GM19395 (cell line): Measurements from ENCODE around the gene POLE4.

Experiments
- ATAC-seq: cut with Tn5 transposase; IDR thresholded peaks from one replicate; pipeline ENCODE4 v1.9.1; 2021; ENCODE audit warnings: mild to moderate bottlenecking, moderate library complexity; ENCODE audit not compliant: unreplicated experiment

POLE4 gene

DNA sequence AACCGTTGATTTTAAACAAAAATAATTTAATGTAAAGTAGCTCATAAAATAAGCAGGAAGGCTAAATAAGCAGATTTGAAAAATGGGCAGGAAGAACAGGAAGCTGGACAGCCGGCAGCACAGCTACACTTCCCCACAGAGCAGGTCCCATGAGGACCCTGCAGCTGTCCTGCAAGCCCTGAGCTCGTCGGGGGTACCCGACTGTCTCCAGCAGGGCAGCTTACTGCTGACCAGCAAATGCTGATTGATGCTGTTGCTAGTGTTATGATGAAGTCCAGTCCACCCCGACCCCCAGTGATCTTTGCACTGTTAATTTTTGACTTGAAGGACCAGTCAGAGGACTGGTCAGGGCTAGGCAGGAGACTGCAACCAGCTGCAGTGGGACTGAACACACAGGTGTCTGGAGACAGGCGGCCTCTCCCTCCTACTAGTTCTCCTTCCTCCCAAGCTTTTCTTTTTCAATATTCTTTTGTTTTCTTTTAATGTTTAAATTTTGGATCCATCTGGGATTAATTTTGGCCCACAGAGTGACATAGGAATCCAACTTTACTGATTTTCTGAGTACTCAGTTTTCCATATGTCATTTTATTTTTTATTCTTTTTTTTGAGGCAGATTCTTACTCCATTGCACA, 27.7 kb downstream of the POLE4 start:
- no peak for ATAC-seq

DNA sequence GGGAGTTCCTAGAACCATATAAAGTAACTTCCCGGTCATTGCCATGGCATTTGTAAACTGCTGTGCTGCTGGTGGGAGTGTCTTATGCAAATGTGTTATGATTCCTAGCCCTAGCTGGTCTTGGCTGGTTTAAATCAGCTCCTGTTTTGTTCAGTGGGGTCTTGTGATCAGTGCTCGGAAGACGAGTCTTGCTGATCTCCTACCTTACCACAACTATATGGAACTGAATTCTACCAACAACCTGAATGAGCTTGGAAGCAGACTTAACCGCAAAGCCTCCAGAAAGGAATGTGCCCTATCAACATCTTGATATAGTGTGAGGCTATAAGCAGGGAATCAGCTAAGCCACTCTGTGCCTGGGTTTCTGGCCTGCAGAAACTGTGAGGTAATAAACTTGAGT, 33.5 kb downstream of the POLE4 start:
- ATAC-seq = no peak

DNA sequence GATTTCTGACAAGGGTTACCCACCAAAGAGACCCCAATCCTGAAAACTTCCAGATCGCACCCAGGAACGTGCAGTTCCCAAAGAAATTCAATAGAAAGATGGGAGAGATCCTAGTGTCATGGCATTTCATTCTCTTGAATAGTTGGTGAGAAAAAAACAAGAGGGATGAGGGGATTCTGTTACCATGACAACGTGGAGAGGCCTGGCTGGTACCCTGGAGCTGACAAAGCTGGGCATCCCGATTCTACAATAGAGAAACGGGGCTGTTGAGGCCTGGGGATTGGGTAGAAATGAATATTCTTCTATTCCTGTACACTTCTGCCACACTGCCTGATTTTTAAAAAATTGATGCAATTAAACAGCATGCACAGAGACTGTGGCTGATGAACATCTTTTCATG, 41.0 kb downstream of the POLE4 start:
- no peak for ATAC-seq

DNA sequence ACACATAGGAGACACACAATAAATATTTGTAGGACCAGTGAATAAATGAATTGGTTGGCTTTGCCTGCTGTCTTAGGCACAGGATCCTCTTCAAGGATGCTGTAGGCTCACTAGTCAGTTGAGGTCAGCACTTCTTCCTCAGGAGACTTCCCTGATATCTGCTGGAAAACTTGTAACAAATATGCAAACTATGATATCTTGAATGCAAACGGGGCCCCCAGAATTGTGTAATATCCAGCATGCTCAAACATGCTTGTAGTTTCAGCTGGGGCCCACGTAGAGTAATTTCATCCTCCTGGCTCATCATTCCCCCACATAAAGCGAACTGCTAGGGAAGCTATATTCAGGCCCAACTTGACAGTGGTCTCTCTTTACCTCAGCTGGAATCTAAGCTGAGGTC, 43.6 kb downstream of the POLE4 start:
- ATAC-seq = no peak

DNA sequence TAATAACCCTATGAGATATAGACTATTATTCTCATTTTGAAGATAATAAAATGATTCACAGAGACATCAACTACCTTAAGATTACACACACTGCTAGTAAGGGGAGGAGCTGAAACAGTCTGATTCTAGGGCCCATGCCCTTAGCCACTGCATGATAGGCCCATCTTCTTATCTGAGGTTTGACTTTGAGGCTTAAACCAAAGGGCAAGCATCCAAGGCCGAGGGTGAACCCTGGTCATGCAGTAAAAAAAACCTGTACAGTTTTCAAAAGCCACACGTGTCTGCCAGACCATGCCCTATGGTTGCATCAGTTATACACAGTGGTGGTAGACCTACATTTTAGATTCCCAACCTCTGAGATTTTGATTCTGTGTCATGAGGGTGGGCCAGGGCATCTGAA, 44.8 kb downstream of the POLE4 start:
- no peak for ATAC-seq

DNA sequence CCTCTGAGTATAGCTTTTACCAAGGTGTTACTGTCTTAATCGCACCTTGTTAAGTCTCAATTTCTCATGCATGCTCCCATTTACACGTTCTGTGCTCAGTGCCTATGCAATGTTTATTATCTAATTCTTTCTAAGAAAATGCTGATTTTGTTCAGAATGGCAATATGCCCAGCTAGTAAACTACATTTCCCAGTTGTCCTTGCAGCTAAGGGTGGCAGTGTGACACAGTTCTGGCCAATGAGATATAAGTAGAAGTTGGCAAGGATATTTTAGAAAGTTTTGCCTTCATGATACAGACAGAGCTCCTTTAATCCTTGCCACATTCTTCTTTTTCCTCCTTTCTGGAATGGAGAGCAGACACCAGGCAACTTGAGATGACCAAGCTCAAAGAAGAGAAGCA, 45.3 kb downstream of the POLE4 start:
- ATAC-seq = no peak

DNA sequence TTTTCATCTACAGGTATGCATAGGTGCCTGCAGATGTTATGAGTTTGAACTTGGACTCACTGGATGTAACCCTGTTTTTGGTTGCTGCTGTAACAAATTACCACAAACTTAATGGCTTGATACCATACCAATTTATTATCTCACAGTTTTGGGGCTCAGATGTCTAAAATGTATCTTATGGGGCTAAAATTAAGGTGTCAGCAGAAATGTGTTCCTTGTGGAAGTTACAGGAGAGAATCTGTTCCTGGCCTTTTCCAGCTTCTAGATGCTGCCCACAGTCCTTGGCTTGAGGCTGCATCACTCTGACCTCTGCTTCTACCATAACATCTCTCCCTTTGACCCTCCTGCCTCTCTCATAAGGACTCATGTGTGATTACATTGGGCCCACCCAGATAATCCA, 47.6 kb downstream of the POLE4 start:
- no peak for ATAC-seq

DNA sequence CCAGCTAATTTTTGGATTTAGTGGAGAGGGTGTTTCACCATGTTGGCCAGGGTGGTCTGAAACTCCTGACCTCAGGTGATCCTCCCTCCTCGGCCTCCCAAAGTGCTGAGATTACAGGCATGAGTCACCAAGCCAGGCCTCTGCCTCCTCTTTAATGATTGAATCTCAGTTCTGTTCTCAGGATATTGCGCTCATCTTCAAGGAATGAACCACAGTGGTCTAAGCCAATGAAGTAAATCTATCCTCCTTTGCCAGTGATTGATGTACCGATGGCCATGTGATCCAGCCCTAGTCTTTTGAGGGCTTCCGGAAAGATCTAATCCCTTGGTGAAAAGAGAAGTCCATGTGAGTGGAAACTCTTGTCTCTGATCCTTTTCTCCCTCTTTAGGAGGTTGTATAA, 48.6 kb downstream of the POLE4 start:
- ATAC-seq = no peak

DNA sequence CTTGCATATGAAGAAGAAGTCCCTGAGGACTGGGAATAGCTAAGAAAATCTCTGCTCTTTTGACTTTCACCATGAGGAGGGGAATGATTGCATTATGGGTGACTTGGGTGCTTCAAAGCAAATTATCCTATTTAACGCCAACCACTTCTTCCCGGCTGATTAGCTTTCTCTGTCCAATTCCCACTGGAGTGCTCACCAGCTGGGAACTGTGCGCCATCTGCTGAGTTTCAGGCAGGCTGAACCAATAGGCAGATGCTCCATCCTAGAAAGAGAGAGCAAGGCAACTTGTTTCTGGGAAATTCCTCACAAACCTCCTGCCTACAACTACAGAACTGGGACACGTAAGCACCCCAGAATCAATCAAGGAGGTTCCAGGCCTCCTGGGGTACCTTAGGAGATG, 49.4 kb downstream of the POLE4 start:
- no peak for ATAC-seq

DNA sequence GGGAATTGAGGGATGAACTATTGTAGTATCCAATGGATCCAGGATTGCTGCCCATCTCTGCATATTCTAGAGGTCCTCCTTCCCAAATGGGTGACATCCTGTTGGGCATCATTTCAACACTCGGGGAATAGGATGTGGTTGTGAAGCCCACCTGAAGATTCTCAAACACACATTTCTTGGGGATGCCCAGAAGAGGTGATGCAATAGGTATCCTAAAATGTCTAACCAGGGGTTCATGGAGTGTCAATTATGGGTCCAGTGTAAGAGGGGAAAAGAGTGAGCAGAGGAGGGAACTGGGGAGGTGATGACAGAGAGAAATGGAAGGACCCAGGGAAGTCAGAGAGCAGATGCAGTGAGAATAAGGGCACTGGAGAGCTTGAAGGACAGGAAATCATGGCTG, 52.1 kb downstream of the POLE4 start:
- no peak for ATAC-seq

DNA sequence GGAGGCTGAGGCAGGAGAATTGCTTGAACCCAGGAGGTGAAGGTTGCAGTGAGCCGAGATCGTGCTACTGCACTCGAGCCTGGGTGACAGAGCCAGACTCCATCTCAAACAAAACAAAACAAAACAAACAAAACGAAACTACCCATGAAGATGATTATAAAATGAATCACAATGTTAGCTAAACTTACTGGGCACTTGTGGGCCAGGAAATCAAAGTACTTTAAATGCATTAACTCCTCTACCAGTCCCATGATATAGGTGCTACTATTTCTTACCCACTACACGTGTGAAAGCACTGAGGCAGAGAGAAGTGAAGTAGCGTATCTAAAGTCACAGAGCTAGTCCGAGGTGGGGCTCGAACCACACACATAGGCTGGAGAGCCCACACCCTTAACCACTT, 53.6 kb downstream of the POLE4 start:
- ATAC-seq = no peak

DNA sequence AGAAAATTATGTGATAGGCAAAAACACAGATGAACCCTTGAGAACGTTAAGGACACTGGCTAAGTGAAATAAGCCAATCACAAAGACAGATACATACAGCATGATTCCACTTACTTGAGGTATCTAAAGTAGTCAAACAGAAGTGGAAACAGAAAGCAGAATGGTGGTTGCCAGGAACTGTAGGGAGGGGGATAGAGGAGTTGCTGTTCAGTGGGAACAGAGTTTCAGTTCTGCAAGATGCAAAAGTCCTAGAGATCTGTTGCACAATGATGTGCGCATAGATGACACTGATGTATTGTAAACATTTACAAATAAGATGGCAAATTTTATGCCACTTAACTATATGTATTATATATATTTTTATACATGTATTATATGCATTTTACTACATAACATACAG, 59.7 kb downstream of the POLE4 start:
- no peak for ATAC-seq
